HG03520 (cell line): ENCODE results near the gene LASP1.
A peak's percentile ranks its signal among the peaks of the same experiment; 100 is the strongest.

Experiments used
- ATAC-seq: cut with Tn5 transposase; IDR thresholded peaks from one replicate; pipeline ENCODE4 v1.9.1; 2021; ENCODE audit warnings: mild to moderate bottlenecking, moderate library complexity; ENCODE audit not compliant: unreplicated experiment

The LASP1 gene

DNA sequence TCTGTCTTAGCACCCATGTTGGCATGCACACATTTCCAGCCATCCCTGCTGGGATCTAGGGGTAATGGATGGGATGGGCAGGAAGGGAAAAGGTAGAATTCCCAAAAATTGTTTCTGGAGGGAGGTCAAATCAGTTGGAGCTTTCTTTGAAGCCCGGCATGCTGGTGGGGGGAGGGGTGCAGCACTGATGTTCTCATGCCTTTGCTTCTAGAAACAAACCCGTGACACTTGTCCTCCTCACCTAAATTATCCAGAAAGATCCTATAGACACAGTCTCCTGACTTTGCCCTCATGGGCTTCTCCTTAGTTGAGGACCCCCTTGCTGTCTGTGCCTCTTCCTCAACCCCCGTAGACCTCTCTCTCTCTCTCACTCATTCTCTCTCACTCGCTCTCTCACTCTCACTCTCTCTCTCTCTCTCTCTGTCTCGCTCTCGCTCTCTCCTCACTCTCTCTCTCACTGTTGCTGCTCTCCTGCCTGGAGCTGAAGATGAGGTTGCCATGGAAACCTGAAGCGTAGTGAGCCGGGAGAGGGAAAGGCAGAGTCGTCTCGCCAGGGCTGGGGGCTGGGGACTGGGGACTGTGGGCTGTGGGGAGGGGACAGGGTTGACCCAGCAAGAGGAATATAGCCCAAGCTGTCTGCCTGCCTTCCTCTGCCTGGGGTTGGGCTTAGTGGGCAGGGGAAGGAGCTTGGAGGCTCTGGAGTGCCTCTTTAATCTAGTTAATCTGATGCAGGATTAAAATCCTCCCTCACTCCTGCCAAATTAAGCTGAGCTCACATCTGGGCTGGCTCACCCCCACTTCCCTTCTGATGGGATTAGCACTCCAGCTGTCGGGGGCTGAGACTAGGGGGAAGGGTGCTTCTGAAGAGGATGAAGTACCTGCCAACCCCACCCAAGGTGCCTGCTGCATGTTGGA, 16.1 kb downstream of the LASP1 start:
- ATAC-seq = no peak

DNA sequence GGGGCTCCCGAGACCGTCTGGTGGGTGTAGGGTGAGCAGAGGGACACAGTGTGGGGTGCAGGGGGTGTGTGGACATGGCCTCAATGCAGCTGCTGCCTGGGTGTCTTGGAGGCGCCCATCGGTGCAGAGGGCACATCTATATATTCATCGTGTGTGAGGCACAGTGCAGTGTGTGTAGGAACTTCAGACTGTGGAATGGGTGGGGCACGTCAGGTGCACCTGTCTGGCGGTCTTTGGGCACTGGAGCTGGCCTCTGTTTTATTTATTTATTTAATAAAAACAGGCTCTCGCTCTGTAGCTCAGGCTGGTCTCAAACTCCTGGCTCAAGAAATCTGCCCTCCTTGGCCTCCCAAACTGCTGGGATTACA, 16.8 kb downstream of the LASP1 start:
- no peak for ATAC-seq

DNA sequence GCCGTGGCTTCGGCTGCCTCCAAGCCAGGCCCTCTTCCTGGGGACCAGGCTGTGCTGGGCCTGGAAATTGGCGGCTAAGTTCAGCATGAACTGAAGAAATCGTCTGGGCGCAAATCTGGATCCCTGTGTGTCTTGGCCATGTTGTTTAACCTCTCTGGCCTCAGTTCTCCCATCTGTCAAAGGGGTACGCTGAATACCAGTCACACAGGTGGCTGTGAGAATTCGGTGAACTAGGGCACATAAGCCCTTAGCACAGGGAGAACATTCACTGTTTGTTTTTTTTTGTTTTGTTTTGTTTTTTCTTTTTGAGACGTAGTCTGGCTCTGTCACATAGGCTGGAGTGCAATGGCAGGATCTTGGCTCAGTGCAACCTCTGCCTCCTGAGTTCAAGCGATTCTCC, 19.0 kb downstream of the LASP1 start:
- ATAC-seq = no peak

DNA sequence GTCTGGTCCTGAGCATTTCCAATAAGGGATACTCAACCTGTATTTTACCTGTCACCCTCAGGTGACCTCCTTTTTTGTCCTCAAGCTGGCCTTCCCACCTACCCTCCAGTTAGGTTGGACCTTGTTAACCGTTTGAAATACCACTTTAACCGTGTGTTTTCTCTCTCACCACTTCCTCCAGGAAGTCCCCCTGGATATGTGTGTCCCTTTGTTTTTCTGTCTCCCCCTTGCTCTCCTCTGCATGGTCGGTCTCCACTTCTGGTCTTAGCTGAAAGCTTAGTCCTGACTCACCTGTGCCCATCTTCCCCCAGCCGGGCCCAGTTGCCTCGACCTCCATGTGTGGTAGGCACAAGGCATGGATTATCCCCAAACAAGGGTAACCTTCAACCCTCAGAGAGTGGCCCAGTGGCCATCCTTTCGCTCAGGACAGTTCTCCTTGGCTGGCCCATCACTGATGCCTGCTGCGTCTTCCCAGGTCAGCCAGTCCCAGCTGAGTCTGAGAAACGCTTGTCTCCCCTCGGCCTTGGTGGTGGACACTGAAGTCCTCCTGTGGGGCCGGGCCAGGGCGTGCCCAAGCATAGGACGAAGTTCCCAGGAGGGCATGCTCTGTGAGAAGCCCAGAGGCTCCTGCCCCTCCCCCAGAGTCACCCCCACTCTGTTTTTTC, 20.0 kb downstream of the LASP1 start:
- ATAC-seq = no peak

DNA sequence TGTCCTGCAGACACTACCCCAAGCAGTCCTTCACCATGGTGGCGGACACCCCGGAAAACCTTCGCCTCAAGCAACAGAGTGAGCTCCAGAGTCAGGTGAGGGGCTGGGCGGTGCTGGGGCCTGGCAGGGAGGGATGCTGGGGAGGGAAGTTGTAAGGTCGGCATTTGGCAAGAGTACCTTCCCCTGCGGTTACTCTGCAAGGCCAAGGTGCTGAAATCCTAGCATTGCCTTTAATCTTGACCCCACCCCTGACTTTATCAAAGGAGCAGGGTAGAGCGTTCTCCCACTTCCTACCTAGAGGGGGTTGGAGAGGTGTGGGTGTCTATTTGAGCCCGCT, 20.5 kb downstream of the LASP1 start:
- no peak for ATAC-seq

DNA sequence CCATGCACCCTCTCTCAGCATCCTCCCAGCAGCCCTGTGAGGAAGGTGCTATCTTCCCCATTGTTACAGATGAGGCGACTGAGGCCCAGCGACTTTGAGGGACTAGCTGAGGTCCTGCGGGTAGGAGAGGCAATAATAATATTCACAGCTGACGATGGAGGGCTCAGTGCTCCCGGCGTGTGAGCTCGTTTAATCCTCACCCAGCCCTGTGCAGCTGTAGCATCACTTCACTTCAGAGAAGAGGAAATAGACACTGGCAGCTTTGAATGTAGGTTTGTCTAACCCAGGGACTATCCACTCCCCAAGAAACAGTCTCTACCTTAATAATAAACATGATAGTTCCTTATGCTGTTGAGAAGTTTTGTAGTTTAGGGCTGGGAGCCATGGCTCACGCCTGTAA, 21.6 kb downstream of the LASP1 start:
- ATAC-seq = no peak

DNA sequence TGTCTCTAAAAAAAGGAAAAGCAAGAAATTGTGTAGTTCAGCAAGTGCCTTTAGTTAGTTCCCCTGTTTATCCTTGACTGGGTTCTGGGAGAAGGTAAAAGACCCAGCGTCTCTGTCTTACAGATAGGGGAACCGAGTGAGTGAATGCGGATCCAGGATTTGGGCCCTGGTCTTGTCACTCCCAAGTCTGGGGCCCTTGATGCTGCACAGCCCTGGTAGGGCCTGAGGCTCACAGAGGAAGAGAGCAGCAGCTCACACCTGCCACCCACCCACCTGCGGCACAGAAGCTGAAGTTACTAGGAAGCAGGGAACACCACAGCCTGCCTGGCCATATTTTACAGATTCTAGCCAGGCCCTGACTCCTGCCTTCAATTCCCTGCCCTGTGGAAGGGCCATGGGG, 22.2 kb downstream of the LASP1 start:
- ATAC-seq = no peak

DNA sequence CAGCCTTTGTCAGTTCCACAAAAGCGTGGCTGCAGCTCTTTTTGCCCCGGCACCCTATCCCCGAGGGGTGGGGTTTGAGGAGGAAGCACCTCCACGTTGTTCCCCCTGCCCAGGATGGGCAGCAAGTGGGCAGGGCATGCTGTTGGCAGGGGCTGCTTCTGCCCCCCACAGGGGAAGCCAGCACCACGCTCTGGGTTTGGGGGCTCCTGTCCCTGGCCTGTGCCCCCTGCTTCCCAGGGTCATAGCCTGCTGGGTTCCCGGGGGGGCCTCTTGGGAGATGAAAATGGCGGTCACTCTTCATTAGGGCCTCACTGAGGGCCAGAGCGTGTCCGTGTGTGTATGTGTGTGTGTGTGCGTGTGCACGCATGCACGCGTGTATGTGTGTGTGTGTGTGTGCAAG, 22.8 kb downstream of the LASP1 start:
- ATAC-seq = no peak

DNA sequence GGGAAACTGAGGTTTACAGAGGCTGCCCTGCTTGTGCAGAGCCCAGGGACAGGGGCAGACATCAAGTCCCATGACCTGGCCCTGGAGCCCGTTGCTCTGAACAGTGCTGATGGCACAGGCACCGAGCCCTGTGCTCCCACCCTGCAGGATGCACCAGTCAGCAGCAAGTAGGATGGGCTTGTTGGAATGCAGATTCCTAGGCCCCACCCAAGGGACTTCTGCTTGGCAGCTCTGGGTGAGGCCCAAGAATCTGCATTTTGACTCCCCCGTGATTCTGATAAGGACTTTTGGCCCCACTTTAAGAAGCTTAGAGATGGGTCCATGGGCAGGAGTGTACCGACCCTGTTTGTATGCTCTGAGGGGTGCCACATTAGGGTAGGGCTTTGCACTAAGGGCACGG, 23.3 kb downstream of the LASP1 start:
- ATAC-seq = no peak

DNA sequence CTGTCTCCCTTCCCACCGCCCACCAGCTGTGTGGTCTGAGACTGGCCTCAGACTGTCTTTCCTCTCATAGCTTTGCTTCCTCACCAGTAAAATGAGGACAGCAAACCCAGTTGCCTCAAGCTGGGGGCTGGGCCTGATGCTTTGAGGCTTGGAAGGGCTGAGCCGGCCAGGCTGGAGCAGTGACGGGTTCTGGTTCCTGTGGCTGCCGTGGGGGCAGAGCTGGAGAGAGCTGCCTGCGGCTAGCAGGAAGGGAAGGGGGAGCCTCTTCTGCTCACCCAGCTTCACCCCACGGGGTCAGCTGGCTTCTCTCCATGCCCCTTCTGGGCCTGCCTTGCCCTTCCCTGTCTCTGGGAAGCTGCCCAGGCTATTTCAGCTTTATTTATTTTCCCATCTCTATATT, 23.7 kb downstream of the LASP1 start:
- no peak for ATAC-seq

DNA sequence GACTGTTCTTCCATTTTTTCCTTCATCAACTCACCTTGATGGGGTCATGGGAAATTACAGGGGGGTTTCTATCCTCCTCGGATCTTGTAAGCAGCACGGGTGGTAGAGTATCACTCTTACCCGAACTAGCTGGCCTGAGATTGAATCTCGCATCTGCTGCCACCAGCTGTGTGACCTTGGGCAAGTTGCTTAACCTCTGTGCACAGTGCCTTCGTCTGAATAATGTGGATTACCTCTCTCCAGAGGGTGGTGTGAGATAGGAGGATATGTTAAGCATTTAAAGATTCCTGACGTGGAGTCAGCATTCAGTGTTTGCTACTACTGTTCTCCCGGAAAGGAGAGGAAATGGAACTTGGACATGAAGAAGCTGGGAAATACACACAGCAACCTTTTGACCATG, 24.4 kb downstream of the LASP1 start:
- ATAC-seq = no peak

DNA sequence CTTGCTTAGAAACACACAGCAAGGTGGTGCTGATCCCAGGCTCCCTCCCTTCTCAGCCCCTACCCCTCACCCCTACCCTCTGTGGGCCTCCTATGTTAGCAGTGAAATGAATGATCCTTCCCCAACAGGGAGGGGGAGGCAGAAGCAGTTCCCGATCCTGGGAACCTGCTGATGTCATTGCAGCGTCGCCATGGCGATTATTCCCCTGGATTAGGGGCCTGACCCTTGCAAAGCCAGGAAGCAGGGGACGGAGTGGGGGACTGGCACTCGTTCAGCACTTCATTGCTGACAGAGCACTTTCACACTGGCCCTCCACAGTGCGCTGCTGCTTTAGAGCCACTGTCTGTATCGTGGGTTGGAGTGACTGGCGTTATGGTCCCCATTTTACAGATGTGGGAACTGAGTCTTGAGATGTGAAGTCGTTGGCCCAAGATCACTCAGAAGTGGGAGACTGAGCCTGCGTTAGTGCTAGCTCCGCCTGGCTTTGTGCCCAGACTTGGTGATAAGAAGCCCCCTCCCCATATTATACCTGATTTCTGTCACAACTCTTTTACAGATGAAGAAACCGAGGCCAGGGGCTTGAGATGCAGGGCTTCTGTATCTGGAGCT, 26.6 kb downstream of the LASP1 start:
- no peak for ATAC-seq

DNA sequence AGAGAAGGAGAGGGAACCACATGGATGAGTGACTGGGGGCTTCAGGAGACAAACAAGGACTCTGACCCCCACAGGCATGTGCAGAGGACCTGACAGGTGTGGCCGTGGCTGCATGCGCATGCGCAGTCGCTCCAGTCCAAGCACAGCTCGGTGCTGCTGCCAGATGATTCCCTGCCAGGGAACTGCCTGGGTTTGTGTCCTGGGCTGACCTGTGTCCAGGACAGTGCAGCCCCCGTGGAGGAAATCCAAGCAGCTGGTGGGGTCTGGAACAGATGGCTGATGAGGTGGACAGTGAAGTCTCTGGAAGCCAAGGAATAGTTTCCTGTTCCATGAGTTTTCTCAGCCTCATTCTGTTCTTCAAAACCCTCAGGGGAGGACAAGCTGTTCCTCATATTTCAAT, 27.3 kb downstream of the LASP1 start:
- no peak for ATAC-seq

DNA sequence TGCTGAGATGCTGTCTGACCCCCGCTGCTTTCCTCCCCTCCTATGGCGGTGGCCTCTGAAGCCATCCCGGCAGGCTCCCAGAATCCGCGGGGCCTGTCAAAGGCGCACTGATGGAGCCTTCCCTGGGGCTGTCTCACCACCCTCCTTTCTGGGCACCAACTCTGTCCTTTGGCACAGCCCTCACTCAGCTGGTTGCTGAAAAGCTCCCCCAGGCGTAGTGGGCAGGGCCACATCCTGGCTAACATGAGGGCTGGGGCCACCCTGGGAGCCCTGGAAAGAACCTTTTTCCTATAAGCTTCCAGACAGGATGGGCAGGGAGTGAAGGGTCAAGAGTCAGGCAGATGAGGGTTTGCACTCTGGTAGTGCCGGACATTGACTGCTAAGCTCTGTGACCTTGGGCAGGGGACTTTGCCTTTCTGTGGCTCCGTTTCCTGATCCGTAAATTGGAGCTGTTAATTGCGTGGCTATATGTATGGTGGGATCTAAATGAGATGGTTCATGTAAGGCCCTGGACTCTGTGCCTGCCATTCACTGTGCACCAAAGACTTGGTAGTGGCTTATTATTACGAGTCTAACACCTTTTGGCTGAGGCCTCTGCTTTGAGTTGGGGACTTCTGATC, 27.9 kb downstream of the LASP1 start:
- ATAC-seq = no peak

DNA sequence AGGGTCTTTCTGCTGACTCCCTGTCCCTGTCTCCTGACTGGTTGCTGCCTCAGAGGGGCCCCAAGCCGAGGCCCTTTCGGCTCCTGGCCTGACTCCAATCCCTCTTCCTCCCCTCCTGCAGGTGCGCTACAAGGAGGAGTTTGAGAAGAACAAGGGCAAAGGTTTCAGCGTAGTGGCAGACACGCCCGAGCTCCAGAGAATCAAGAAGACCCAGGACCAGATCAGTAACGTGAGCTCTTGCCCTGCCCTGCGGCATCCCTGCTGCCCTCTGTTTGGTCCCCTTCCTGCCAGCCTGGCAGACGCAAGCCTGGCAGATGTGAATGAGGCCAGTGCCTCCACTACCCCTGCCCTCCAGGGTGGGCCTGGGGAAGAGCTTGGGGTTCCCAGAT, 28.4 kb downstream of the LASP1 start:
- peak; percentile 15 for ATAC-seq

DNA sequence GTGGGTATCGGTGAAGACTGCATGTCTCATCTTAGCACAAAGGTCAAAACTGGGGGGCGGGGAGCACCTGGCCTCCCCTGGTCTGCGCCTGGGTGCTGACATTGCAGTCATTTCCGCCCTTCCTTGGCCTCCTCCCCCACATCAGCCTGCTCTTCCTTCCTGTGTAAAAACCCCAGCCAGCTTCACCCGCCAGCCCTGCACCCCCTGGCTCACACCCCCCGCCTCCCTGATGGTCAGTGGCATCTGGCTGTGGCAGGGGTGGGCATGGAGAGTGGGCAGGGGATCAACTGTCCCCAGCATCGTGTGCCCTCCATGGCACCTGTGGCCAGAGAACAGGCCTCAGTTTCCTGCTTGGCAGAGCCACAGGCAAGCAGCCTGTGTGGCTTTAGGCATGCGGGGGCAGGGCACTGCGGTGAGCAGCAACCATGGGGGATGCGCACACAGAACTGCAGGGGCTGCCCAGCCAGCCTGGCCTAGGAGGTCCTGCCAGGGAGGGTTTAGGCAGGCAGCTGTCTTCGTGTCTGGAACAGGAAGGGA, 29.0 kb downstream of the LASP1 start:
- peak; percentile 61 for ATAC-seq

DNA sequence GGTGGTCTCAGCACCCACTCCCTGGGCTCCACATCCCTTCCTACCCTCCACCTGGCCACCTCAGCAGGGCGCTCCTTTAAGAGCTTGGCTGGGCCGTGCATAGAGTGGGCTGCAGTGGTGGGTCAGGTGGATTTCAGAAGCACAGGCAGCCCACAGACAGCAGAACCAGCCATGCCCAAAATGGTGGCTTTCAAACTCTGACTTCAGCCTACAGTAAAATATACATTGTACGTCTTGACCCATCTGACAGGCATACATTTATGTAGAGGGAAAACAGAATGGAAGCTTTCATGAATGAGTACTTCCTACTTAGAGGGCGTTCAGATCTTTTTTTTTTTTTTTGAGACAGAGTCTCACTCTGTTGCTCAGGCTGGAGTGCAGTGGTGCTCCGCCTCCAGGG, 29.6 kb downstream of the LASP1 start:
- peak; percentile 12 for ATAC-seq

DNA sequence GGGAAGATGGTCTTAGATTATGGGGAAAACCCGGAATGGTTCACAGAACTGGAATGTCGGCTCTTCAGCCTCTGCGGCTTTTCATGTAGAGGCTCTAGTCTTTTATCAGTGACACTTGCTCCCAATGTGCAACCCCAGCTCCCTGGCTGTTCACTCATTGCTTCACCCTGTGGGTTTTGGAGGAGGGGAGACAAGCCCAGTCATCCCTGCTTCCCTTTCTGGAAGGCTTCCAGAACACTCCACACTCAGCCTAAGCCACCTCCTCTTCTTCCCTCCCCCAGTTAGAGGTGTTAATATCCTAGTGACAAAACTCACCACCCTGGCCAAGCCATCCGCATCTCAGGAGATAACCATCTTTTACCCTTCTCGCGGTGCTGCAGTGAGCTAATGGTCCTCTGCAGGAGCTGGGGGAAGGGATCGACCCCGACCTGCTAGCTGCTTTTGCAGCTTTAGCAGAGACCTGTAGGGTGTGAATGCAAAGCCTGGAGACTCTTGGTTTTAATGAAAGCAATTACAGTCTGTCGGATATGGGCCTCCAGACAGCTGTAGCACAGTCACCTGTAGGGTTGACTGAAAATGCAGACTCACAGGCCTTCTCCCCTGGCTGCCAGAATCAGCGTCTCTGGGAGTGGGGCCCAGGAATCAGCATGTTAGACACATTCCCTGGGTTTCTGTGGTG, 31.3 kb downstream of the LASP1 start:
- no peak for ATAC-seq

DNA sequence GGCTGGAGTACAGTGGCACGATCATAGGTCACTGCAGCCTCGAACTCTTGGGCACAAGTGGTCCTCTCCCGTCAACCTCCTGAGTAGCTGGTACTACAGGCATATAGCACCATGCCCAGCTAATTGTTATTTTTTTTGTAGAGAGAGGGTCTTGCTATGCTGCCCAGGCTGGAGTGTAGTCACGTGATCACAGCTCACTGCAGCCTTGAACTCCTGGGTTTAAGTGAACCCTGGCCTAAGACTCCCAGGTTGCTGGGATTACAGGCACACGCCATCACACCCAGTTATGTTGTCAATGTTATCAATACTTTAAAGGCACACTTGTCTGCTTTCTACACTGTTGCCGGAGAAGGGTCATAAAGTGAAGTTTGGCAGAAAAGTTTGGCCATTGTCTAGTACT, 33.5 kb downstream of the LASP1 start:
- ATAC-seq = no peak

DNA sequence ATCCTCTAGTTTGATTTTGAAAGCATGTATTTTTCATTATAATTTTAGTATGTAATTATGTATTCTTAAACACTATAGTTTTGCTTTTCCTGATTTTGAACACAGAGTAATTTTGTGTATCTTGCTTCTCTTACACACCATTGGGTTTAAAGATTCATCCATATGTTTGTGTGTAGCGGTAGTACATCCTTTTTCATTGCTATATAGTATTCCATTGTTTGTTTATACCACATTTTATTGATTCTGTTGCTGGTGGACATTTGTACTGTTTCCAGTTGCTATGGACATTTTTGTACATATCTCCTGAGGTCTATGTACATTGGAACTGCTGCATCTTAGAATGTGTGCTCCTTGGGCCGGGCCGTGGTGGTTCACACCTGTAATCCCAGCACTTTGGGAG, 35.0 kb downstream of the LASP1 start:
- no peak for ATAC-seq

DNA sequence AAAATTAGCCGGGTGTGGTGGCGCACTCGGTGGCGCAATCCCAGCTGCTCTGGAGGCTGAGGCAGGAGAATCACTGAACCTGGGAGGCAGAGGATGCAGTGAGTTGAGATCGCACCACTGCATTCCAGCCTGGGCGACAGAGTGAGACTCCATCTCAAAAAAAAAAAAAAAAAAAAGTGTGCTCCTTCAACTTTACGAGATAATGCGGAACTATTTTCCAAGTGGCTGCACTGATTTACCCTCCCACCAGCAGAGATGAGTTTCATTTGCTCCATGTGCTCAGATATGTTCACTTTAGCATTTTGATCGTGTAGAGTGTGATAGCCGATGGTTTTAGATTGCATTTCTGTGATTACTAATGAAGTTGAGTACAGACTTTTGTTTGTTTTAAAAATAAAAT, 35.5 kb downstream of the LASP1 start:
- ATAC-seq = no peak
